Measurements from ENCODE around the gene EBLN2.

Gene EBLN2

GRCh38 chr3:73101881-73102280, 40.4 kb downstream of the EBLN2 start:
- no peak for TF ChIP-seq CTCF (IDR thresholded peaks at IDR 0.05)
- H3K27ac ChIP-seq, result no peak overlapping the region
- DNase-seq (ENCODE audit: low spot score), result no peak
- no peak overlapping the region for H3K4me3 ChIP-seq

GRCh38 chr3:73107215-73107614, 45.8 kb downstream of the EBLN2 start:
- Histone ChIP-seq H3K27ac (no peak overlapping the region), H3K4me3 (no peak overlapping the region)
- no peak for TF ChIP-seq CTCF (IDR thresholded peaks at IDR 0.05)
- DNase-seq (ENCODE audit: low spot score), result no peak

GRCh38 chr3:73107676-73108187, 46.3 kb downstream of the EBLN2 start:
- H3K27ac ChIP-seq, result no peak overlapping the region
- no peak for TF ChIP-seq CTCF (IDR thresholded peaks at IDR 0.05)
- DNase-seq (ENCODE audit: low spot score), result no peak
- H3K4me3 ChIP-seq, result no peak overlapping the region

GRCh38 chr3:73108750-73109149, 47.3 kb downstream of the EBLN2 start:
- no peak for DNase-seq (ENCODE audit: low spot score)
- no peak for TF ChIP-seq CTCF (IDR thresholded peaks at IDR 0.05)
- Histone ChIP-seq H3K4me3 (no peak overlapping the region), H3K27ac (no peak overlapping the region)

GRCh38 chr3:73110530-73110929, 49.1 kb downstream of the EBLN2 start:
- Histone ChIP-seq H3K27ac (no peak overlapping the region), H3K4me3 (no peak overlapping the region)
- DNase-seq (ENCODE audit: low spot score), result no peak
- no peak for TF ChIP-seq CTCF (IDR thresholded peaks at IDR 0.05)
